Activated T-cell treated with anti-CD3 and anti-CD28 coated beads for 48 hours (primary cell): ENCODE data around the gene ETS1.

ENCODE experiments used
- DNase-seq: peaks from one replicate; pipeline ENCODE4 v3.0.0-alpha.2; 2020; ENCODE audit warnings: low read depth

Gene ETS1

DNA sequence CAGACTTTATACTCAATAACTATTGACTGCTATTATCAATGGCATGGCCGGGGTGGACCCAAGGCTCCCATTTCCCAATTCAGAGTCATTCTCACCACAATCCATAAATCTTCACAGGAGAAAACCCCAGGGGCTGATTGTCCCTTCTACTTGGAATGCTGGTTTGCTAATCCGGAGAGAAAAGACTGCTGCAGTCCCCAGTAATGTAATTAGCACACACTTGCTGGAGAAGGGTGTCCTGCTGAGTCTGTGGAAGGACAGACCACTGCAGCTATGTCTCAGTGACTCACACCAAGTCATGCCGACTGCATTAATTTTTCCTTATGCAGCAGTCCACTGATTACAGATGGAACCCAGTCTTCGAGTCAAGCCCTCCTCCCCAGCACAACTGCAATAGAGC lies 5.9 kb upstream of the ETS1 start:
- no peak for DNase-seq

DNA sequence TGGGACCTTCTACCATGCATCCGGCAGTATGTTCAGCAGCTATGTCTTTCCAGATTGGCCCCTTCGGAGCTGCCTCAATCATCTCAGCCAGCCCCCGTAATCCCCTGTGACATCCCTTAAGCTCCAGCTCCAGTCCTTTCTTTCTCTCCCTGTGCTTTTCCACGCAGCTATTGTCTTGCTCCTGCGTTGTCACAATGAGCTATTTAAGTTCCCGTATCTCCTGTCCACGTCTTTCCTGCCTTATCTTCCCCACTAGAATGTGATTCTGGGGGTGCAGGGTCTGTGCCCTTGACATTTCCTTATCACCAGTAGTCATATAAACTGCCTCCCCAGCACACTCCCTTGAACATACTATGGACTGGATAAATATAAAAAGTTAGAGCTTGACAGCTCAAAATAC lies 5.1 kb upstream of the ETS1 start:
- no peak for DNase-seq

DNA sequence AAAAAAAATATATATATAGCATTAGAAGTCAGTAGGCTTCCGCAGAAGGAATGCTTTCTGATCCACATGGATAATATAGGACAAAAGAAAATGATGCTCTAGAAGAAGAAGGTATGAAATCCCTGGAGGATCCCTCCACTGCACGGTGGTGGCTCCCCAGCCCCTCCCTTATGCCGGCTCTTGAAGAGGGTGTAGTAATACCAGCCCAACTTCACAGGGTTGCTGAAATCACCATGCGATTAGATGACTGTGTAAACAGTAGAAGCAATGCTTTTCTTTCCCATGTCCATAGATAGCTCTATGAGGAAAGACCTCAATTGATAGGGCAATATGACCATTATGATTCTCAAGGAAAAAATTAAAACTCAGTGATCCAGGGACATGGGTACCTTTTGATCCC lies 3.2 kb upstream of the ETS1 start:
- no peak for DNase-seq

DNA sequence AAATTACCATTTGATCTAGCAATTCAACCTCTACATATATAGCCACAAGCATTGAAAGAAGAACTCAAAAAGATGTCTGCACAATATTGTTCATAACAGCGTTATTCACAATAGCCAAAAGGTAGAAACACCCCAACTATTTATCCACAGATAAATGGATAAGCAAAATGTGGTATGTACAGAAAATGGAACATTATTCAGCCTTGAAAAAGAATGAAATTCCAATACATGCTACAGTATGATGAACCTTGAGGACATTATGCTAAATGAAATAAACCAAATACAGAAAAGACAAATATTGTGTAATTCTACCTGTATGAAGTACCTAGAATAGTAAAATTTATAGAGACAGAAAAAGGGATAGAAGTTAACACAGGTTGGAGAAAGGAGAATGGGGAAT lies 2.6 kb upstream of the ETS1 start:
- DNase-seq, result no peak

DNA sequence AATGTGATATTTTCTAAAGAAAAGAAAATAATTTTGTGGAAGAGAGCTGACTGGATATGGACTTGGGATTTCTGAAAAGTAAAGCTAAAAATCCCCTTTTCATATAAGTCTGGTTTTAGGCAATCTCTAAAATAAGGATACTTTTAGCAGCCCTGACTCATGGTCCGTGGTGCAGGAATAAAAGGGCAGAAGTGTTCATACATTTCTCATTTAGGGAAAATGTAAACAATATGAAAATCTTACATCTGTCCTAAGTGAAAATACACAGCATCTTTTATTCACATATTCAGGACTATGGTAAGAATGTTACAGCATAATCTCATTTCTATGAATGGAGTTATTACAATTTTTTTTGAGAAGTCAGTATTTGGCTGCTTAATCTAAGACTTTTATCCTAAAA lies 735 bp upstream of the ETS1 start:
- DNase-seq, result no peak

DNA sequence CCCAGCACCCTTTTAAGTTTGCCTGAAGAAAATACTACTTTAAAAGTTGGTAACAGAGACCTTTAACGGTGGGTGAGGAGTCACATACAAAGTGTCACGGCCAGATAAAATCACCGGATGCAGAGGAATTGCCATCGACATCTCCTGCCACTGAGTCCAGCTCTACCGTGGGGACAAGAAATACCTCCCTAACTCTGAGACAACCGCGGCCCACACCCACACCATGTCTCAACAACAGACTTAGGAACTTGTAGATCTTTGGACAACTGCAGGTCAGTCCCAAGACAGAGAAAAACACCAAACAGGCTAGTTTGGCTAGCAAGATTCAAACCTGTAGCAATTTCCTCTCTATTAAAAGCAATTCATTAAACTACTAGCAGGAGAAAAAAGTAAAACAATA lies 669 bp downstream of the ETS1 start:
- DNase-seq, result no peak

DNA sequence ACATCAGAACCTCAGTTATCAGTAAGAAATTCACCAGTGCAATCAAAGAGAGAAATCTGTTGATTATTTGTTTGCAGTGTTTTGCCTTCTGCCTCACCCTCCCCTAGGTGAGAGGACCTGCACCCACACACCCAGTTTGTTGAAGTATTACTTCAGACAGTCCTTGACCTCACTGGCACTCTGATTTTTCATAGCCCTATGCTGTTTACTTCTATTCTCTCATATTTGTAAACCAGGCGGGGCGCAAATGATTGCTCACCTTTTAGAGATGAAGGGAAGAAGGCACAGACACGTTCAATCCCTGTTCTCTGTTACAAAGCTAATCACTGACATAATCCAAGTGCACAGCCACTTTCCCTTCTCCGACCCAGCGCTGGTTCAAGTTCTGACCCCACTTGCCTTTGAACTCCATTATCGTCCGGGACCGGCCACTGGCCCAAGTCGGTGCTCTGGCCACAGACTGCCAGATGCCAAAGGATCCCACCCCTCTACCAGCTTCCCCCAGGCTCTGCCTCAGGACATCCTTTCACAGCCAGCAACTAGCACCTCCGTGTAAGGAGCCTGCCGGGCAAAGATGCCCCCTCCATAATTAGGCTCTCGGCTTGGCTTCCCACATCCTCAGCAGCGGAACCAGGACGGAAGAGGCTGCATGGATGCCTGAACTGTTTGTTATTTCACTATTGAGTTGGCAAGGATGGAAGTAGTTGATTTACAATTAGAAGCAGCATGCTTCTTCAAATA lies 1.7 kb downstream of the ETS1 start:
- DNase-seq, result no peak

DNA sequence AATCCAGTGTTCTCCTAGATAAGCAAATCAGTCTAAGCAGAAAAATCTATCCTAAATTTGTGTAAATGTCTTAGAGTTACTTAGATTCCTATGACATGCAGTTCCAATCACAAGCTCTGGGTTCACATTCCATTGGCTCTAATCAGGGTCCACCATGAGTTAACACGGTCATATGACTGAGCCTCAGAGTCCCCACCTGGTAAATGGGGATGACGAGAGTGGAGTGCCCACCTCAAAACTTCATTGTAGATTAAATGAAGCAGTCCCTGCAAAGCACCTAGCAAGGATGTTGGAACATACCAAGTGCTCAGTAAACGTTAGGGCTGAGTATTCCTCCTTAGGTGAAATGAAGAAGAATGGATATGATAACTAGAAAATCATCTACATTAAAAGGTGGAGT lies 3.1 kb downstream of the ETS1 start:
- no peak for DNase-seq

DNA sequence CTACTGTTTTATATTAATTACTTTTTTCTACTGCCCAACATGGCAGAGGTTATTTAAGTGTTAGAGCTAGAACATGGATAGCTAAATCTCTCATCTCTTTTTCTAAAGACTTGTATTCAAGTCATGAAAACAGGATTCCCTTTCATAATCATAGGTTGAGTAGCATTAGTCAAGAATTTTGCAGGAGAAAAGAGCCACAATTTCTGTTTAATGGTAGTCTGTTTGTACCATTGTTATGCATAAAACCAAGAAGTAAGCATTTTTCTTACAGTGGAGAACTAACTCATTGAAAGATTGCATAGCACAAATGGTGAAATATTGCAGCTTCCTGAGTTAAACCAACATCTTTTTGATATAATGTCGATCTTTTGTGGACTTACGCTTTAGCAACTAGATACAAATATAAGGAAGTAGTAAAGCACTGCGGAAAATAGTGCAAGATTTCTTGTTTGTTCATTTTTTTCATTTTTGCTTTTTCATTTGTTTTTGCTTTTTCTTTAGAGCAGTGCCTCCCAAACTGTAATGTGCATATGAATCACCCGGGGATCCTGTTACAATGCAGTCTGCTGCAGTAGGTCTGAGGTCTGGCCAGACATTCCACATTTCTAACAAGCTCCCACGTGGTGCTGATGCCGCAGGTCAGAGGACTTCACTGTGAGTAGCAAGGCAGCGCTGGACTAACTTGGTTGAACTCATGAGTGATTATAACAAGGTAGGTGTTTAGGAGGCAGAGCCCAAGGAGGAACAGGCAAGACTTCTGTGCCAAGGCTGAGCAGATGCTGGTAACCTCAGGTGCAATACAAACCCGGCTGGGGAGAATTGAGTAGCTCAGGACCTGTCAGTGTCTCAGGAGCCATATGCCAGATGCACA lies 4.6 kb downstream of the ETS1 start:
- DNase-seq, result no peak

DNA sequence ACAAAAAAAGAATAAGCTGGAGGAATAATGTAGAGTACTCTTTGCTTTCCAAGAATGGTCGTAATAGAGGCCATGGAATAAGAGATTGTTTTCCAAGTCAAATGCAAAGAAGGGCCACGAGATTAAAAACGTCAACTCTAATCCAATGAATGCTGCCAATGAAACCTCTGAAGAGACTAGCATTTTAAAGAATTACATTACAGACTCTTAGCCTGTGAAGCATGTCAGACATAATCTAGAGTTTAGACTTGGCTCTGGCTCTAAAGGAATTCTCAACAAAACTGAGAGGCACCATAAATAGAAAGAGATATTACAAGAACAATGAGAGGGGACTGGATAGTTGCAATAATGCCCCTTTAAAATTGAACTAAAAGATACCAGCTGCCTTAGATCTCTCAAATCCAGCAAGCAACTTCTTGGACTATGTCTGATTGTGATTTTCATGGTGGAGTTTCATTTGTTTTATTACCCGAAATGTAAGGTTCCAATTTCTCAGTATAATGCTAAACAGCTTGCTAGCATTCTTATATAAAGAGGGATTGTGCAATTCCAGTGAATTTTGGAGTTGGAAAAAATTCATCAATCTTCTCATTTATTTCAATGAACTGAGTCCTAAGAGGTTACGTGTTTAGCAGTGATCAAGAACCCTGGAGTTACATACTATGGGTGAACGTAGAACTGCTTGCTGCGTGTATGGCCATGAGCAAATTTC lies 5.6 kb downstream of the ETS1 start:
- DNase-seq, result no peak

DNA sequence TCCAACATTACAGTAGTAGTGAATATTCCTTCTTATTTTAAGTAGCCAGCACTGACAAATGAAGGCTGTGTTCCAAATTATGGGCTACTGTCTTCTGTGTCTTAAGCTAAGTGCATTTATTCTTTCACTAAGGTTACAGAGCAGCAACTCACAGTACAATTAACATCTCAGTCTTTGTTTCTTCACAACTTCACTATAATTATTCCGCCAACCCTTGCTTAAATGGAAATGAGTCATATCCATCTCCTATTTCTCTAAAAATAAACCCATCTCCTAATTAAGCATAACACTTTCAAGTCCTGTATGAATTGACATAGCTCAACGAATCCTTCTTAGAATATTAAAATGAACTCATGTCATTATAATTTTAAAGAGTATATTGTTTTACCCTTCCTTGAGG lies 6.7 kb downstream of the ETS1 start:
- DNase-seq, result no peak

DNA sequence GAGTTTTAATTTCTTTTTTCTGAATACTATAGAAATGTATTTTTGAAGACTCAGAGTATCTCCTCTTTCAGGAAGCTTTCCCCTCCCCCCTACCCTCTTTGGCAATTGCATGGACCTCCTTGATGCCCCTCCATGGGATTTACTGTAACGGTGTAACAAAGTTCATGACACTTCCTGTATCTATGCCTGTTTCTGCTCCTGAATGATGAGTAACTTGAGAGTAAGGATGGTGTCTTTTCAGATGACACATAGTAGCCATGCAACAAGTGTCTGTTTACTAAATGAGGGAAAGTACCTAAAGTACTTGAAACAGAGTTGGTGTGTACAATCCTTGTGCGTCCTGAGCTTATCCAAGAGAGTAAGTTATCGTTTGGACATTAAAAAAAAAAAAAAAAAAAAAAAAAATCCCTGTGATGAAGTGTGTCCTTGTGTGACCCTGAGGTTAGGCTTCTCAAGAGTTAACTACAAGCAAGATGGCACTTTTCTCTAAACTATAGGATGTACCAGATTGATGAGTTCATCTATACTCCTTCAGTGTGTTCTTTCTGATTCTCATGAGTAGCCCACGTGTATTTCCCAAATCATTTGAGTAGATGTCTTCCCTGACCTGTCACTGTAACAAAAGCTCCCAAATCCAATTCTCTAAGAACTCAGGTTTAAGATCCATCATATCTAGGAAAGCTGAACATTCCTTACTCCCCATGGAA lies 7.4 kb downstream of the ETS1 start:
- no peak for DNase-seq

DNA sequence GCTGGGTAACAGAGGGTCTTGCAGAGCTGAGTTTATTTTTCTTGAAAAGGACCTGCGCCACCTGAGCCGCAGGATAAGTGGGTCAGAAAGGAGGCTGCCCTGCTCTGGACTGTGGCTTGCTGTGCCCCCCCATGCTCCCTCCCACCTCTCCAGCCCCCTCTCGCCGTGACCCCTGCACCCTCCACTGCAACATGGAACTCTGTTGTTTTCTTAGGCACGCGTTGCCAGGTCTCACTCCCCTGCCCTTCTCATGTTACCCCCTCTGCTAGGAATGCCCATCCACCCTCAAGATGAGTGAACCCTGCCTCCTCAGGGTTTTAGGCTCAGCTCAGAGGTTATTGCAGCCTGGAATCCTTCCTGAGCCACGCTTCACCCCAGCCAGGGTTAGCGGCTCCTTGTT lies 10.8 kb downstream of the ETS1 start:
- DNase-seq, result no peak

DNA sequence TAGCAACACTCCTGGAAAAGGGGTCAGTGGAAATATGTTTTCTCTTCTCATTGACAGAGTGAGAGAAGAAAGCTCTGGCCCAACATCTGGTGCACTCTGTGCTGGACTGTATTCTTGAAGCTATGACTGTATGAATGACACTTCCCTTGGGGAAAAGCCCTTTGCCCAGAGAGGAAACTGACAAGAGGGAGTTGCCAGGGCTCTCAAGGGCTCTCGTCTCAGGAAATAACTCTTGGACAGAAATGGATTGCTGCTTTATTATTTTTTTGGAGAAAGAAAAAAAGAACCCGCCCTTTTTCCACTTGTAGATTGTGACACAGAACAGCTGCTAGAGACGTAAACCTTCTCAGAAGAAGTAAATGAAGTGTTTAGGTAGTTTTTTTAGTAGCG lies 11.4 kb downstream of the ETS1 start:
- DNase-seq, result no peak

DNA sequence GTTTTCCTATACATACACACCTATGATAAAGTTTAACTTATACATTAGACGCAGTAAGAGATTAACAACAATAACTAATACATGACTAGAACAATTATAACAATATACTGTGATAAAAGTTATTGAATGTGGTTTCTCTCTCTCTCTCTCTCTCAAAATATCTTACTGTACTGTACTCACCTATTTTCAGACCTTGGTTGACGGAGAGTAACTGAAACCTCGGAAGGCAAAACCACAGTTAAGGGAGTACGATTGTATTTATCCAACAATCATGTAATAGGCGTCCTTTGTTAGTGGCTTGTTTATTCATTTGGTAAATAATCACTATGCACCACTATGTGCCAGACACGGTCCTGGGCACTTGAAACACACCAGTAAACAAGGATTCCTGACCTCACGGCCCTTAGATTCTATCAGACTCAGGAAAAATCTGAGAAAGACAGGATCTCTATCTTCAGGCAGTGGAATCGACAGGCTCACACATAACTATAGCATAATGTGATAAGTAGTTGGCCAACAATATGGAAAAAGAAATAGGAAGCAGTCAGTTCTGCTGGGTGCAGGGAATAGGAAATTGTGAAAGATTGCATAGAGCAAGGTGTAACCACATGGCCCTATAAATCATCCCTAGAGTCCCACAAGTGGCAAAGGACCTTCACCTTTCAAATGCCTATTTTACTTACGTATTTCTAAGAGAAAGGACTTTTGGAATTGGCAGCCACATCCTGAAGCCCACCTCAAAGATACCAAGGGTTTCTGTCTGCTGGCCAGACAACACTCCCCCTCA lies 12.0 kb downstream of the ETS1 start:
- DNase-seq, result no peak

DNA sequence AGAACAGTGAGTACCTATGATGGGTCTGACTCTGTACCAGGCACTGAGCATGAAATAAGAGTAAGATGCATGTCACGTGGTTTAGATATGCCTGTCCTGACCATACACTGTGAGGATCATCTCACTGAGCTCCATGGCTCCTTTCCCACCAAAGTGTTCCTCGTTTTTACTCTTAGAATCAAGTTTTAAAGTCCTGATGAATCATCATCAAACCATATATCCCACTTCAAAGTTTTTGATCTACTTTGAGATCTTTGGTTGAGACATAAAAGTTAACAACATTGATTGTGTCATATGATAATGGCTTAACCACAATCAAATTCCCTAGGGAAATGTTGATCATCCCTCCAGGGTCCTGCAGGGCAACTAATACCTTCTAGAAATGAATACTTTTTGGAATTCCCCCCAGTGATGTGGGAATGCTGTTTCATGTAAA lies 12.8 kb downstream of the ETS1 start:
- DNase-seq, result no peak

DNA sequence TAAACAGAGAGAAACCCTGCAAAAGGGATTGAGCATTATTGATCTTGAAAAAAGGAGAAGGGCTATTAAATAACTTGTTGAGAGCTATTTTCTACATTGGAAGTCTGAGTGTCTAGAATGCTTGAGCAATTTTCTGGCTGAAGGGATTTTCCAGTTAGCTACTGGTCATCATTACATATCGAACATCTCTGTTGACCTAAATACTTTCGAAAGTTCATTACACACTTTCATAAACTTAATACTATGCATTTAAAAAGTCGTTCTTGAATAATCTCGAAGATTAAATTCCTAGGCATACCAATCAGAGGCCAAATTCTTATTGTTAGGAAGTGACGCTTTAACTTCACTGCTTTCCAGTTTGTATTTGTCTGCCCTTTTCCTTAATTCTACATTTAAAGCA lies 13.7 kb downstream of the ETS1 start:
- no peak for DNase-seq

DNA sequence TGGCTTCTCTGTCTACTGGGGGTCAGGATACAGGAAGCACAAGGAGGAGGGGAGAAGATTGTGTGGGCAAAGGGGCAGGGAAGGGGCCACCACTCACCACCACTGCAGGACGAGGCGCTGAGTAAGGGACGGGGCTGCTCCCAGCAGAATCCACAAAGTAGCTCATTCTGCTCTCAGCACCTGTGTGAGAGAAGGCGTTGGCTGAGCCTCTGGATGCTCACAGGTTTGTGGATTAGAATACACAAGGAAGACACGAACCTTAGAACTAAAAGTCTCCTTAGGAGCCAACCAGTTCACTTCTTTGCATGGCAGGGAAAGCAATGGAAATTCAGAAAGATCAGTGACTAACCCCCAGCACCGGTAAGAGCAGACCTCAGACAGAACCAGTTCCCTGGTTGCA lies 14.4 kb downstream of the ETS1 start:
- DNase-seq, result no peak

DNA sequence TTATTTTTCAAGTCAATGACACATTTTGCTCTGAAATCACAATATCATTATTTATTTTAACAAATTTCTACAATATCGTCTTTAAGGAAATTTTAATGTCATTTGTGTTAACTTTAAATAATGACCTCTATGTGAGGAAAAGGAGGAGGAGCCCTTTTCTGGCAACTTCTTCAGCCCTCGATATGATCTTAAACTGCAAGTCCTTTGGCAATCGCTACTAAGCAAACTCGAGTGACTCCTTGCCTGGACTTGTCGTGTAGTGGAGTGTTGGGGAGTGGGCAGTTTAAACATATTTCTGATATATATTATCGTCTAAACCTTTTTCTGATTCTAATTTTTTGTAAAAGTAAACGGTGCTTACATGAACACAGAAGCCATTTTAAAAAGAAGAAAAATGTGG lies 16.7 kb downstream of the ETS1 start:
- DNase-seq, result no peak

DNA sequence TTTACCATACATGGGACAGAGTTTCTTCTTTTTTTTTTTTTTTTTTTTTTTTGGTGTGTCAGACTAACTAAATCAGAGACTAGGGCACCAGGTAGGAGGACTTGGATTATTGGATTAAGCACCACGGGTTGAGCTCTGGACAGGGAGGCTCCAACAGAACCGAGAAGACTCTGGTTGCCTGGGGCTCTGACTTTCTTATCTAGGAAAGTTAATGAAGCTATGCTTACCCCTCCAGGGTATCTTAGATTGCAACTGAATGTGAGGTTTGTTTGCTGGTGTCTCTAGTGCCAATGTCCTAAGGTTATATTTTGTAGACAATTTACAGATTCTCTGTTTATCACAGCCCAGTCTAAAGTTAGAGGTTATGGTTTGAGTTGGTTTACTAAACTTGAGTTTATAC lies 18.1 kb downstream of the ETS1 start:
- no peak for DNase-seq

DNA sequence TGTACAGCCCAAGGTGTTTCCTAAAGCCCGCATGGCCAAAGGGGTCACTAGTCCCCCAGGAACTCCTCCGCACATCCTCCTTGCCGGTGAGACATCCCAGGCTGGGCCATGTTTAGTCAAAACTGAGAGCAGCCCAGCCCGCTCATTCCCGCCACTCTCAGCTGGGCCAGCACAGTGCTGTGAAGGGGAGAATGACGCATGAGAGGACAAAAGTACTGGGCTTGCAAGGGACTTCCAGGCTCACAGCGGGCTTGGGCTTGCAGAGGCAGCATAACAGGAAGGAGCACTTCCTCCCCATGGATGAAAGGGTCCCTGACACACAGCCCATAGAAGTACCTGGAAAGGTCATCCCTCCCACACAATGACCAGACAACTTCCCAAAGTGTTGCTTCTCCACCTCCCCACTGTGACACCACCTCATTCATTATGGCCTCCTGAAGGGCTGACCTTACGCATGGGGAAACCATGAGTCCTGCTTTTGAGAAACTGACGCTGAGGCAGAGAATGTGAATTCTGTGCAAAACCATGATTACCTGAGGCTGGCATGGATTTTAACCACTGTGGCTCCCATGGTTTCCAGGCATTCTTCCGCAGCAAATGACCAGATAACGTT lies 19.1 kb downstream of the ETS1 start:
- no peak for DNase-seq
